Aorta (tissue), 5 donors: ENCODE data around the gene DENND2D. TPM values are rescaled to one million over a fixed set of nuclear protein-coding genes. Genes with fewer than 3 reads are reported as not detected.

Experiments
- ATAC-seq: fragments of 200-7000 bp; cut with Tn5 transposase; one replicate; pipeline ENCODE4 v1.9.1; 2022; ENCODE audit warnings: moderate library complexity; ENCODE audit not compliant: low FRiP score
- DNase-seq, 2 donors: peaks; one replicate each; pipeline ENCODE4 v3.0.0-alpha.2; 2020
- H3K27ac ChIP-seq, 2 donors: one replicate each; pipeline ENCODE4 v1.5.1; 2013; ENCODE audit warnings: low read length in 2 of 2, mild to moderate bottlenecking in 2 of 2, moderate library complexity in 2 of 2, control low read depth in 1 of 2, inconsistent platforms in 1 of 2, low read depth in 1 of 2
- H3K27me3 ChIP-seq, 2 donors: one replicate each; pipeline ENCODE4 v1.6.1; 2013; ENCODE audit warnings: control low read depth in 1 of 2, low read length in 1 of 2, mild to moderate bottlenecking in 1 of 2, moderate library complexity in 1 of 2; ENCODE audit not compliant: insufficient read depth in 2 of 2, control insufficient read depth in 1 of 2
- H3K36me3 ChIP-seq, 2 donors: one replicate each; pipeline ENCODE4 v1.6.1; 2013; ENCODE audit warnings: control low read depth in 1 of 2, low read length in 1 of 2, mild to moderate bottlenecking in 1 of 2; ENCODE audit not compliant: insufficient read depth in 2 of 2, control insufficient read depth in 1 of 2
- H3K4me1 ChIP-seq, 2 donors: one replicate each; pipeline ENCODE4 v1.6.1; 2013; ENCODE audit warnings: low read length in 2 of 2, control low read depth in 1 of 2, mild to moderate bottlenecking in 1 of 2, moderate library complexity in 1 of 2; ENCODE audit not compliant: insufficient read depth in 2 of 2, control insufficient read depth in 1 of 2
- H3K4me3 ChIP-seq, 2 donors: one replicate each; pipeline ENCODE4 v1.5.1; 2013; ENCODE audit warnings: low read length in 2 of 2, control low read depth in 1 of 2, mild to moderate bottlenecking in 1 of 2
- H3K9me3 ChIP-seq: one replicate; pipeline ENCODE4 v1.6.1; 2013; ENCODE audit warnings: mild to moderate bottlenecking, low read length; ENCODE audit not compliant: control insufficient read depth
- WGBS, 2 donors: extraction: QIAGEN DNeasy Blood & Tissue Kit; methylation state at CpG; one replicate each; pipeline ENCODE4 v1.1.7; 2013; 5-methylcytosine and 5-hydroxymethylcytosine counted together
- intact Hi-C, 2 donors: fragments of 100-400 bp; cut with DNase I; formaldehyde crosslinking; loops; one replicate each; pipeline versions ENCODE4 v1.14.2 to v1.15.0; 2022
- polyA plus RNA-seq, 2 donors: library from polyadenylated mRNA; stranded (reverse); fragments of 200-250 nt; gene quantifications; one replicate each; pipeline ENCODE4 v1.2.3, GENCODE V29; 2013
- total RNA-seq, 2 donors: library from RNA; stranded (reverse); fragmentation: NEBNext Ultra II Directional; extraction: Animal tissue kit (Norgen Biotek cat#: 25700); gene quantifications; one replicate each; pipeline ENCODE4 v1.2.1, GENCODE V29; 2021
- donor health status: healthy with polysubstance abuse.
- donor health status: Bipolar disorder and iron deficiency.
- donor health status: DM: no; HTN: no; CAD: no.
- donor health status: DM: no; HTN: no; CAD: no.
- donor health status: DM: yes; HTN: yes; CAD: no.

The DENND2D gene
- total and polyA plus RNA-seq, 4 donors, result 0.77 to 20.3 (median 15.0) TPM

GRCh38 chr1:111225091-111225490 is 24.6 kb upstream of the DENND2D start:
- Histone ChIP-seq H3K27me3 (no peaks in the 10 kb centered on the region), H3K27ac (no peak overlapping the region), H3K4me3 (no peak overlapping the region), H3K4me1 (no peaks in the 10 kb centered on the region), H3K36me3 (no peaks in the 10 kb centered on the region), H3K9me3 (no peaks in the 10 kb centered on the region)
- intact Hi-C loops, result loop anchor here in 1 of 2 donors (10.0 kb wide), 1 partner anchor 540 kb away; no protein-coding TSS in a partner anchor
- DNase-seq (no peak), ATAC-seq (no peak)

DNA sequence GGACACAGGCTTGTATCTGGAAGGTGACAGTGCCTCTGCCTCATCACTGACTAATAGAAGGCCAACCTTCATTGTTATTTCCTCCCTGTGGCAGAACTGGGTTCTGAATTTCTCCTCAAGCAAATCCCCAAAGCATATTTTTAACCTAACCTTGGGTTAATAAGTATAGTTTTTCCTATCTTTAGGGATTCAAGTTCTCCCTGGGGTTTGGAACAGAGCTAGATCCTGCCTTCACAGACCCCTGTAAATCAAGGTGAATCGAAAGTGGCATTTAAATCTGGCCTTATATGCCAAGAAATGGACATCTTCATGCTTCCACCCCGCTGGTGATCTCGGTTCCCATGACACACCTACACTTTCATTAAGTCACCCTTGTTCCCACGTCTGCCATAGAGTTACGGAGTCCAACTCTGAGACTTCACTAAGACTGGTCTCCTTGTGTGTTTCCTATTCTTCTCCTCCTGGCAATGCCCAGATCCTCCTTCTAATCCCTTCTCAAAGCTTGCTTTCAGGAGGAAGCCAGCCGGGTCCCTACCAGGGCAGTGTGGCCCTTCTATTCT is 22.8 kb upstream of the DENND2D start:
- Histone ChIP-seq H3K4me1 (no peaks in the 10 kb centered on the region), H3K36me3 (no peaks in the 10 kb centered on the region), H3K9me3 (no peaks in the 10 kb centered on the region), H3K27ac (no peak overlapping the region), H3K4me3 (no peak overlapping the region), H3K27me3 (no peaks in the 10 kb centered on the region)
- ATAC-seq (no peak), DNase-seq (no peak)
- WGBS, 2 donors, result 79 to 82% methylated on average over 6 of the region's 6 CpGs
- intact Hi-C loops, result loop anchor here (2.0 to 10.0 kb wide), 3 partner anchors 178 to 544 kb away; no protein-coding TSS in a partner anchor

DNA sequence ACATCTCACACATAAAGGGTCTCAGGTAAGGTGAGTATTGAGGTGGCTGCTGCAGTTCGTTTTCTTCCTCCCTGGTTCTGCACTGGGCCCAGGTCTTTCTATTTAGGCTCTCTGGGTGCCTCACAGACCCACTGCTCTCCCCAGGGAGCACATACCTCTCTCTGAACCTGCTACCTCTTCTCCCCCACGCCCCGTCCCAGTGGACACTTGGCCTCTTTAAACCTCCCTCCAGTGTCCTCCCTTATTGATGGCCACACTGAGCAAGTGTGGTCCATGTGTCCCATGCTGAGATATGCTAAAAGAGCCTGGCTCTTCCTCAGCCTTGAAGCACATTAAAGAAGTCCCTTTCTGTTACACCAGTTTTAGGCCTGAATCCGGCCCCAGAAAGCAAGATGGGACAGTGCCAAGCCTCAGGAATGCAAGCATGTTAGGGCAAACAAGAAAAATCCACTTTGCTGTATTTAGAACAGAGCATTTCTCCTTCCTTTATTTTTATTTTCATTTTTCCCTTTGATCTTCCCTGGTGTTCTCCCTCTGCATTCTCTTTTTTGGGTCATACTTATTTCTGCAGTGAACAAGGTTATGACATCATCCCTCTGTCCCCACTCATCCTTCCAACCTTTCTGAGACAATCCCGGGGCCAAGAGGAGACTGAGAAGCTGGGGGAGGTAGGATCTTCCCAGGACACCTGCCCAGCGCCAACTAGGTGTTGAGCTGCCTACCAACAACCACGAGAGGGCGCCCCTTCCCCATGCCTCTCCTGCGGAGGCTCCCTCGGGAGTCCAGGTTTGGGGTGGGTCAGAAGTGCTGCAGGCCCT is 22.1 kb upstream of the DENND2D start:
- Histone ChIP-seq H3K4me1 (no peaks in the 10 kb centered on the region), H3K9me3 (no peaks in the 10 kb centered on the region), H3K27me3 (no peaks in the 10 kb centered on the region), H3K36me3 (no peaks in the 10 kb centered on the region), H3K27ac (no peak overlapping the region), H3K4me3 (no peak overlapping the region)
- peak; percentile 73 to 92 for DNase-seq
- ATAC-seq, result peak; percentile 87
- 26% methylated on average over 10 of the region's 10 CpGs for WGBS, 2 donors
- intact Hi-C loops, result loop anchor here (2.0 to 10.0 kb wide), 3 partner anchors 178 to 545 kb away; no protein-coding TSS in a partner anchor

GRCh38 chr1:111221633-111222291 is 21.3 kb upstream of the DENND2D start:
- Histone ChIP-seq H3K27ac (no peak overlapping the region), H3K9me3 (no peaks in the 10 kb centered on the region), H3K27me3 (no peaks in the 10 kb centered on the region), H3K36me3 (no peaks in the 10 kb centered on the region), H3K4me1 (no peaks in the 10 kb centered on the region), H3K4me3 (no peak overlapping the region)
- peak; percentile 33 for ATAC-seq
- intact Hi-C loops, result loop anchor here (2.0 to 10.0 kb wide), 3 partner anchors 179 to 546 kb away; no protein-coding TSS in a partner anchor
- no peak for DNase-seq
- 59 to 67% methylated on average over 5 of the region's 5 CpGs for WGBS, 2 donors

DNA sequence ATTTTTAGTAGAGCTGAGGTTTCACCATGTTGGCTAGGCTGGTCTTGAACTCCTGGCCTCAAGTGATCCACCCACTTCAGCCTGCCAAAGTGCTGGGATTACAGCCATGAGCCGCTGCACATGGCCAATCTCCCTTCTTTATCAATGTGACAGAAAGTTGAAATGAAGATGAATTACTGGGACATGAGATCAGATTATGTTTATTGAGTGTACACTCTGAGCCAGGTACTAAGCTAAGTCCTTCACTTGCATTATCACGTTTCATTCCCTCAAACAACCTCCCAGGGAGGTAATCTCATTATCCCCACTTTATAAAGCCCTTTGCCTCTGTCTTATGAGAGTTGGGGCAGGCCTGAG is 20.8 kb upstream of the DENND2D start:
- no peak overlapping the region for H3K27ac ChIP-seq
- ATAC-seq (no peak), DNase-seq (no peak)
- no peak overlapping the region for H3K4me3 ChIP-seq
- 19 to 21% methylated on average over 2 of the region's 2 CpGs for WGBS, 2 donors
- H3K27me3 ChIP-seq, result no peaks in the 10 kb centered on the region
- no peaks in the 10 kb centered on the region for H3K4me1 ChIP-seq
- H3K36me3 ChIP-seq, result no peaks in the 10 kb centered on the region
- intact Hi-C loops, result loop anchor here (5.0 to 10.0 kb wide), 2 partner anchors 544 to 546 kb away; no protein-coding TSS in a partner anchor
- H3K9me3 ChIP-seq, result no peaks in the 10 kb centered on the region

GRCh38 chr1:111220302-111220890 is 19.9 kb upstream of the DENND2D start:
- Histone ChIP-seq H3K4me1 (no peaks in the 10 kb centered on the region), H3K9me3 (no peaks in the 10 kb centered on the region), H3K36me3 (no peaks in the 10 kb centered on the region), H3K4me3 (no peak overlapping the region), H3K27me3 (no peaks in the 10 kb centered on the region), H3K27ac (no peak overlapping the region)
- intact Hi-C loops, result loop anchor here (5.0 to 10.0 kb wide), 2 partner anchors 544 to 547 kb away; no protein-coding TSS in a partner anchor
- DNase-seq (no peak), ATAC-seq (no peak)
- WGBS, 2 donors, result 84 to 88% methylated on average over 6 of the region's 6 CpGs

DNA sequence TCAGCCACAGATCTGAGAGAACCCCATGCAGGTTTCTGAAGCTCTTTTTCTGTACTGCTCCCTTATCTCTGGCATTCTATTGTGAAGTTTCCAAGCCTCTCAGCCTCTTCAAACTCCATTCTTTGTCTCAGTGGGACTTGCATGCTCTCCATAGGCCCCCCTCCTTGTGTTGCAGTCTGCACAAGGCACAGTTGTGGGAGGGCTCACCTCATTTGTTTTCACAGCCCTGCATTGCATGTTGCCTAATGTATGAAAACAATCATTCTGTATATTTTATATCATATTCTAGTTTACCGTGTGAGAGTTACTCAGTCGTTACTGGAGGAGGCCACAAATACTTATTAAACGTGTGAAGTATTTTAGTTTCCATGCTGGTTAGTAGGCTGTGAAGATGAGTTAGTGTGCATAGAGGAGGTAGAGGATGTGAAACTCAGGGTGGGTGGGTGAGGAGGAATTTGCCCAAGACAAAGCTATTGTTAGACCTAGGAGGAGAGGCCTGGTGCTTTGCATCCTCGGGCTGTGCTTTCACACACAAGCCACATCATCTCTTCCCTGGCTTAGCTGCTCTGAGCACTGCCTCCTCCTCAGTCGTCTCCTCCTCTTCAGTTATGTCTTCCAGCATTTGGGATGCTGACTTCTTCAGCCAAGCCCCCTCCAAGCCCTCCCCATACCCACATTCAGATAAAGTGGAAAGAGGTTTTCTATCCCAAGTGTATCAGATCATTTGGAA is 19.3 kb upstream of the DENND2D start:
- no peak overlapping the region for H3K27ac ChIP-seq
- 73 to 74% methylated on average over 5 of the region's 5 CpGs for WGBS, 2 donors
- no peaks in the 10 kb centered on the region for H3K9me3 ChIP-seq
- intact Hi-C loops, result loop anchor here (5.0 to 10.0 kb wide), 2 partner anchors 545 to 548 kb away; no protein-coding TSS in a partner anchor
- H3K36me3 ChIP-seq, result no peaks in the 10 kb centered on the region
- no peaks in the 10 kb centered on the region for H3K4me1 ChIP-seq
- H3K27me3 ChIP-seq, result no peaks in the 10 kb centered on the region
- DNase-seq, result no peak
- no peak for ATAC-seq
- no peak overlapping the region for H3K4me3 ChIP-seq
